GM21390 (cell line): ENCODE data around the gene ZER1.
"Not testable (repeated sequence)": the region's sequence is repeated elsewhere in the genome, so short reads cannot be mapped to it uniquely, and the experiment has no call there.

Source experiments
- ATAC-seq: cut with Tn5 transposase; IDR thresholded peaks from one replicate; pipeline ENCODE4 v1.9.1; 2021; ENCODE audit not compliant: unreplicated experiment

The ZER1 gene

DNA sequence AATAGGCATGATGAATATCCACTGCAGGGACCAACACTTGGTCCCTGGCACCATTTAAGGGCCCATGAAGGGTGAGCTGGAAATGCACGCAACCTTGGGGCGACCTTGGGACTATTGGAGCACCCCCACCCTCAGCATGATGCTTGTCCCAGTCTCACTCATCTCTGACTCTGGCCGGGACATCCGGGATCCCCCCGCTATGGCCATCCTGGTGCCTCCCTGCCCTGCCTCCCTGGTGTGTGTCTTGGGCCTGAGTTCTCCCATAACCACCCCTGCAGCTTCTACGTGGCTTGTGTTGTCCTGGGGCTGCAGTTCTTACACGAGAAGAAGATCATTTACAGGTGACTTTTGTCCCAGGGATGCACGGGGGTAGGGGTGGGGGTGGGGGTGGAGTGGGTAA is 53.7 kb downstream of the ZER1 start:
- ATAC-seq = no peak

DNA sequence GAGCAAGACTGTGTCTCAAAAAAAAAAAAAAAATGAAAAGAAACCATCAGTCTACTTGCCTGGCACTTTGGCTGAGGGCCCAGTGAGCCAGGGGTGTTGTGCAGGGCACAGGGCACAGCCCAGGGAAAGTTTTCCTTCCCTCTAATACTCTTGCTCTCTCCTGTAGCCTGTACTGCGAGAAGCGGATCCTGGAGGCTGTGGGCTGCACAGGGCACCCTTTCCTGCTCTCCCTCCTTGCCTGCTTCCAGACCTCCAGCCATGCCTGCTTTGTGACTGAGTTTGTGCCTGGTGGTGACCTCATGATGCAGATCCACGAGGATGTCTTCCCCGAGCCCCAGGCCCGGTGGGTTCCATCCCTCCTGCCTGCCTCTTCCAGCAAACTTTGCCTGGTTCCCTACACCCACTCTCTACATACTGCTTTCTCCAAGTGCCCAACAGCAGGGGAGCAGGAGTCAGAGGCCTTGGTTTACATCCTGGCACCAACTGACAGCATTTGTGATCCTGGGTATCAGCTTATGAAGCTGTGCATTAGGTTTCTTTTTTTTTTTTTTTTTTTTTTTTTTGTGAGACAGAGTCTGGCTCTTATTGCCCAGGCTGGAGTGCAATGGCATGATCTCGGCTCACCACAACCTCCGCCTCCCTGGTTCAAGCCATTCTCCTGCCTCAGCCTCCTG is 55.0 kb downstream of the ZER1 start:
- no peak for ATAC-seq

DNA sequence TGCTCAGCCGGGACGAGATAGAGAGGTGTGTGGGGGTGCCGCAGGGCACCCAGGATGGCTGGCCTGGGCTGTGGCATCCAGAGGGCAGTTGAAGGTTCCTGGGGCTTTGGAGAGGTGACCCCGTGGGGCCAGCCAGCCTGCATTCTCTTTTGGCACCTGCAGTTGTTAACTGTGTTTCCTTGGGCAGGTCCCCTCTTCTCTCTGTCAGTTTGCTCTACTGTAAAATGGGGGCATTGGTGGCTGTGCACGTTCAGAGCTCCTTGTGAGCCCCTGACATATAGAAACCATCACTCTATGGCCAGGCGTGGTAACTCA is 56.3 kb downstream of the ZER1 start:
- ATAC-seq = no peak

DNA sequence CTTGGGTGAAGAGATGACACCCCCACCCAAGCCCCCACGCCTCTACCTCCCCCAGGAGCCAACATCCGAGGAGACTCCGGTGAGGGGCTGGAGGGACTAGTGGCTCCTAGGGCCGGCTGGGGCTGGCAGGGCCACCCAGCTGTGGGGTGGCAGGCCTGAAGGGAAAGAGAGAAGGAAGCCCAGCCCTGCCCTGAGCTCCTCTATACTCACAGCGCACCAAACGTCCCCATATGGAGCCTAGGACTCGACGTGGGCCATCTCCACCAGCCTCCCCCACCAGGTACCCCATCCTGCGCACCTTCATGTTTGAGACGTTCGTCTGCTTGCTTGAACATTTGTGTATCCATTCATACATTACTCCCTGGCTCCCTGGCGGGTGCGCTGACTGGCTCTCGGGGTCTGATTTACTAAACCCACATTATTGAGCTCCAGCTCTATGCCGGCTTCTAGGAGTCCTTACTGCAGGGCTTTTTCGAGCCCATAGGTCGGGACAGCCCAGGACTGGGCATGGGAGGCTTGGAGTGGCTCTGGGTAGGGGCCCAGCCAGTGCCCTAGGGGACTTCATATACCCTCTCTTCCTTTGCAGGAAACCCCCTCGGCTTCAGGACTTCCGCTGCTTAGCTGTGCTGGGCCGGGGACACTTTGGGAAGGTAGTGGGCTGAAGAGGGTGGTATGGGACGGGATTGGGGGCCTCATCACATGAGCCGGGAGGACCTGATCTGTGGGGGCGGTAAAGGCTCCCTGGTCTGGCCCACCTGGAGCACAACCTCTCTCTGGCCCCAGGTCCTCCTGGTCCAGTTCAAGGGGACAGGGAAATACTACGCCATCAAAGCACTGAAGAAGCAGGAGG is 56.9 kb downstream of the ZER1 start:
- ATAC-seq = no peak

DNA sequence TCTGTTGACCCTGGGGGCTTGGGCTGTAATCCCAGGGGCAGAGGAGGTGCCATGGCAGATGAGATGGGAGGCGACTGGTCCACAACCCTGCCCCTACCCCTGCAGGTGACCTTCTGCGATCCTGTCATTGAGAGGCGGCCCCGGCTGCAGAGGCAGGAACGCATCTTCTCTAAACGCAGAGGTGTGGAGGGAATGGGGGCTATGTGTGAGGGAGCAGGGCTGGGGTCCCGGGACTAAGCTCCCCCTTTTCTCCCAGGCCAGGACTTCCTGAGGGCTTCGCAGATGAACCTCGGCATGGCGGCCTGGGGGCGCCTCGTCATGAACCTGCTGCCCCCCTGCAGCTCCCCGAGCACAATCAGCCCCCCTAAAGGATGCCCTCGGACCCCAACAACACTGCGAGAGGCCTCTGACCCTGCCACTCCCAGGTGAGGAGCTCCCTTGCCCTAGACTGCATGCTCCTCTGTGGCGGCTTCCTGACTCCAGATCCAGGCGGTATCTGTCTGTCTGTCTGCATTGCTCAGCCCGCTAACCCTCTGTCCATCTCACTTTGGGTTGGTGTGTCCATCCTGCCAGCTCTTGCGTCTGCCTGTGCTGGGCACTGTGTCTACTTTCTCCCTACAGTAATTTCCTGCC is 57.7 kb downstream of the ZER1 start:
- no peak for ATAC-seq

DNA sequence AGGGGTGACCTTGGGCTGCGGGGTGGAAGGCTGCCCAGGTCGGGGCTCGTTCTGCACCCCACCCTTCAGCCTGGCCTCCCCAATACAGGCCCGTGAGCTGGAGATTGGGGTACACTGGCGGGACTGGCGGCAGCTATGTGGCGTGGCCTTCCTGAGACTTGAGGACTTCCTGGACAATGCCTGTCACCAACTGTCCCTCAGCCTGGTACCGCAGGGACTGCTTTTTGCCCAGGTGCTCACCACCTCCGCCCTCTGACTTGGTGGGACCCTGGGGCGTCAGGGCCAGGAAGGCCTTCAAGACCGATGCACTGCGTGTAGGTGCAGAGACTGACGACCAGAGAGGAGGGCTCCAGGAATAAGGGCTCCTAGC is 58.3 kb downstream of the ZER1 start:
- no peak for ATAC-seq

DNA sequence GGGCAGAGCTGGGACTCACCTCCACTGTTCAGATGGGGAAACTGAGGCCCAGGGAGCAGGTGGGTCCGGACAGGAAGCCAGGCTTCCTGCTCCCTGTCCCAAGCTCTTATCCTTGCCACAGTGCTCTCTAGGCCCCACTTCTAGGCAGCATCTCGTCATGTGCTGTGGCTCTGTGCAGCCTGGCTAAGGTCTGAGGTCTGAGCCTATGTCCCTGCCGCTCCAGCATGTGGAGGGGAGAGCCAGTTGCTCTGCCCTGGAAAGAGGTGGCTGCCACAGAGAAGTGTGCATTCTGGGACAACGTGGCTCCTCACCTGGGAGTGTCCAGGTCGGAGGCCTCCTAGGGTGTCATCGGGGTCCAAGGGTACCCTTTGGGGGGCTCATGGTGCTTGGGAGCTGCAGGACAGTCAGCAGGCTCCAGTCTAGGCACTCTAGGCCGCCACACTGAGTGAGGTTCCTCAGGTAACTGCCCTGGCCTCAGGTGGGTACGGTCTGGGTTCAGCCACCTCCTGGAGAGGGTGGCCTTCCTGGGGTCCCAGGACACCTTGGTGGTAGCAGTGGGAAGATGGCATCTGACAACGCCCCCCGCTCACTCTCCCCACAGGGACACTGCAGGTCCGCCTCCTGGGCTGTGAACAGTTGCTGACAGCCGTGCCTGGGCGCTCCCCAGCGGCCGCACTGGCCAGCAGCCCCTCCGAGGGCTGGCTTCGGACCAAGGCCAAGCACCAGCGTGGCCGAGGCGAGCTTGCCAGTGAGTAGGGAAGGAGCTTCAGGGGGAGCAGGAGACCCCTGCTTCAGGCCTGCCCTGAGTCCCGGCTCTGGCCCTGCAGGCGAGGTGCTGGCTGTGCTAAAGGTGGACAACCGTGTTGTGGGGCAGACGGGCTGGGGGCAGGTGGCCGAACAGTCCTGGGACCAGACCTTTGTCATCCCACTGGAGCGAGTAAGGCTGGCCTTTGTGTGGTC is 59.0 kb downstream of the ZER1 start:
- ATAC-seq = no peak

DNA sequence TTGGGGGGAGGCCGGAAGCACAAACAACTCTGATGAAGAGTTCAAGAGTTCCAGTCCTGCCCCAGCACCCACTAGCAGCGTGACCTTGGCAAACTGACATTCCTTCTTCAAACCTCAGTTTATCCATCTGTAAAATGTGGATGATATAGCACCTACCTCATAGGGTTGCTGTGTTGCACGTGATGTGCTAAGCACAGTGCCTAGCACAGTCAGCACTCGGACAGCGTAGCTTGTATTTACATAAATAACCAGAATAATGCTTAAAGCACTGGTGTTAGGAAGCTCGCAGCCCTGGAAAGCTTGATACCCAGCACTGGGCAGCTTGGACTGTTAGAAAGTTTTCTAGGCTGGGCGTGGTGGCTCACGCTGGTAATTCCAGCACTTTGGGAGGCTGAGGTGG is 64.3 kb downstream of the ZER1 start:
- no peak for ATAC-seq

DNA sequence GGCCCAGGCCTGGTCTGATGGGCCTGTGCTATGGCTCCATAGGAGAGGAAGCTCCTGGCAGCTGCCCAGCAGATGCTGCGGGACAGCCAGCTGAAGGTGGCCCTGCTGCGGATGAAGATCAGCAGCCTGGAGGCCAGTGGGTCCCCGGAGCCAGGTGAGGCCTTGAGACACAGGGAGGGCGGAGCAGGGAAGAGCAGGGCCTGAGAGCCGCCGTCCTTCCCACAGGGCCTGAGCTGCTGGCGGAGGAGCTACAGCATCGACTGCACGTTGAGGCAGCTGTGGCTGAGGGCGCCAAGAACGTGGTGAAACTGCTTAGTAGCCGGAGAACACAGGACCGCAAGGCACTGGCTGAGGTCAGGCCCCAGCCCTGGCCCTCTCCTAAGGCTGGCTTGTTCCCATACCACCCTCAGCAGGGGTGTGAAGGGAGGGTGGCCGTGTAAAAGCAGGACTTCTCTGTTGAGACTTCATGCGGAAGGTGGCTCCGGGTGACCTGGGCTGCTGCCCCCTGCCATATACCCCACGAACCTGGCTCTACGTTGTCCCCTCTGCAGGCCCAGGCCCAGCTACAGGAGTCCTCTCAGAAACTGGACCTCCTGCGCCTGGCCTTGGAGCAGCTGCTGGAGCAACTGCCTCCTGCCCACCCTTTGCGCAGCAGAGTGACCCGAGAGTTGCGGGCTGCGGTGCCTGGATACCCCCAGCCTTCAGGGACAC is 64.9 kb downstream of the ZER1 start:
- no peak for ATAC-seq

DNA sequence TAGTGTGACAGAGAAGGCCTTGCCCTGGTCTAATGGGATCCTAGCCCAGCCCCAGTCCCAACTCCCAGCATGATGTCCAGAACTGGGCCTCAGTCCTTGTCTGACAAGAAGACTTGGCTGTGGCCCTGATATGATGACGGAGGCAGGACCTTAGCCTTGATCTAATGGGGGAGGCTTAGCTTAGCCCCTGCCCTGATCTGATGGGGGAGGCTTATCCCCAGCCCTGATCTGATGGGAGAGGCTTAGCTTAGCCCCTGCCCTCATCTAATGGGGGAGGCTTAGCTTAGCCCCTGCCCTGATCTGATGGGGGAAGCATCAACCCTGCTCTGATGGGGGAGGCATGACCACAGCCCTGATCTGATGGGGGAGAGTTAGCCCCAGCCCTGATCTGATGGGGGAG is 65.7 kb downstream of the ZER1 start:
- ATAC-seq = no peak

DNA sequence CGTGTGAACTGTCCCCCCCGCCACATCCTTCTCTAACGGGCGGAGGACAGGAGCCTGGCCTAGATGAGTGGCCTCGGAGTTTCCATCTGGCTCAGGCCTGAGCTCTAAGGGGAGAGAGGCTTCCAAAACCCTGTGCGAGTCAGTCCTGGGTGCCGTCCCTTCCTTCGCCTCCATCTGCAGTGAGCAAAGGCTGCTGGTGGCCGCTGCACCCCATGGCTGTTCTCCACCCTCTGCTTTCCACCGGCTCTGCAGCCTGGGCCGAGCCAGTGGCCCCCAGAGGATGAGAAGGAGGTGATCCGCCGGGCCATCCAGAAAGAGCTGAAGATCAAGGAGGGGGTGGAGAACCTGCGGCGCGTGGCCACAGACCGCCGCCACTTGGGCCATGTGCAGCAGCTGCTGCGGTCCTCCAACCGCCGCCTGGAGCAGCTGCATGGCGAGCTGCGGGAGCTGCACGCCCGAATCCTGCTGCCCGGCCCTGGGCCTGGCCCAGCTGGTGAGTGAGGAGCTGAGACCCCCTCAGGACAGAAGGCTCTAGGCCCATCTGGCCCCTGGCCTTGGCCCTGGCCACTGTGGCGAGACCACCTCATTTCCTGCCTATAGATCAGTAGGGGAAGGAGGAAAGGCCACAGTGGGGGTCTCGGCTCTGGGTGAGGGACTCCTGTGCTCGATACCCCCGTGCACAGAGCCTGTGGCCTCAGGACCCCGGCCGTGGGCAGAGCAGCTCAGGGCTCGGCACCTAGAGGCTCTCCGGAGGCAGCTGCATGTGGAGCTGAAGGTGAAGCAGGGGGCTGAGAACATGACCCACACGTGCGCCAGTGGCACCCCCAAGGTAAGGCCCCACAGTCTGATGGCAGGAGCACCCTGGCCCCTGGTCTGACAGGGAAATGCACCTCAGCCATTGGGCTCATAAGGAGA is 66.4 kb downstream of the ZER1 start:
- ATAC-seq = no peak

DNA sequence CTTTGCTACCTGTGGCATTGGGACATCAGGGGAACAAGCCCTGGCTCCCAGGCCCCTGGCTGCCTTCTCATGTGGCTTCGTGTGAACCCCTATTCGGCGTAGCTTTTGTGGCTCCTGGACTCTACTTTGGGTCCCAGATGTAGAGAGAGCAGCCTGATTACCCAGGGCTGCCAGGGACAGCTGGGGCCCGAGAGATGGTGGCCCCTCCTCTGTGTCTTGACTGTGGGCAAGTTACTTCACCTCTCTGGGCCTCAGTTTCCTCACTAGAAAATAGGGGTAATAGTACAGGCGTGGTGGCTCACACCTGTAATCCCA is 67.4 kb downstream of the ZER1 start:
- no peak for ATAC-seq

DNA sequence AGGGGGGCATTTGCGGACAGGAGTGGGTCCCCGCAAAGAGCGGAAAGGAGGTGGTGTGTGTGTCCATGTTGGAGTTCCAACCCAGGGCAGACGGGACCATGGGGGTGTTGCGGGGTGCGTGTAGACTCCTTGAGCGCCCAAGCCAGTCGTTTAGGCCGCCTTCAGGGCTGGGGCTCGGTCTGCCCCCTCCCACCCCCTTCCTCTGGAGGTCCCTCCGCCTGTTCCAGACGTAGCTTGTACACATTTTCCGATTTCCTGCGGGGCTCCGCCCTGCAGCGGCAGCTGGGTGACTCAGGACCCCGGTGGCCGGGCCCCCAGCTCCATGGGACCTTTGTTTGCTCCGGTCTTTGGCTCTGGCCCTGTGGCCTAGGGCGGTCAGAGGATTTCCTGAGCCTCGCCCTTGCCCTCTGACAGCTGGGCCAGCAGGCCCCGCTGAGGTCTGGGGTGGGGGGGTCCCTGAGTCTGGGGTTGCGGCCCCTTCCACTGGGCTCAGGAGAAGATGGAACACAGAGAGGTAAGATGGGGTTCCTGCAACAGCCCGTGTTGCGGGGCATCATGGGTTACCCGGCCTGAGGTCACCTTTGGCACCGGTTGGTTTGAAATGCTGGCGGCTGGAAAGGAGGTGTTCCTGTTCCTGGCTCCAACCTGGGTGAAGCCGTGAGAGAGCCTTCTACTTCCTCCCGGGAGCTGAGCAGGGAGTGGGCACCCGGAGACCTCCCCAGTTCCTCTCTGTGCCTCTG is 67.9 kb downstream of the ZER1 start:
- ATAC-seq = no peak

DNA sequence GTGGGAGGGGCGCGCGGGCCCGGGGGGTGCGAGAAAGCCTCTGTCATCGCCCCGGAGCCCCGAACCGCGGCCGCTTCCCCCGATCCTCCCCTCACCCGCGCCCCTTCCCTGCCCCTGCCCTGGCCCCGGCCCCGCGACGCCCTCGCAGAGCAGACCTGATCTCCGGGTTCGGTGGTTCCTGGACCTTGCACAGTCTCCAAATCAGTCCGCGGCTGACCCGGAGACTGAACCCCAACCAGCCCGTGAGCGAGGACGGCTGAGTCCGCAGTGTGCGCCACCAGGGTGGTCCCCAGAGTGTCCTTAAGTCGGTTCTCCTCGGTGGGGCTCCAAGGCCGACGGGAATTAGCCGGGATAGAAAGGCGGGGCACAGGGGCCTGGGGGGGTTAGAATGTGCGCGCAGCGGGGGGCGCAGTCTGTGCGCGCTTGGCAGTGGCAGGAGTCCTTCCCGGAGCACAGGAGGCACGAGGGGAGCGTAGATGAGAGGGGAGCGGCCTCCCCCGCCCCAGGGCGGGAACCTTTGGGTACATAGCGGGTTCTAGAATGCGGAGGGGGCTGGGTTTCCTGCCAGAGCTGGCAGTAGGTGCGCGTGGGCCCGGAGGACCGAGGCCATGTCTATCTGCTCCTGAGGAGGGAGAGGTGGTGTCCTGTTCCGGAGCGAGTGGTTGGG is 68.6 kb downstream of the ZER1 start:
- peak; percentile 12 for ATAC-seq

DNA sequence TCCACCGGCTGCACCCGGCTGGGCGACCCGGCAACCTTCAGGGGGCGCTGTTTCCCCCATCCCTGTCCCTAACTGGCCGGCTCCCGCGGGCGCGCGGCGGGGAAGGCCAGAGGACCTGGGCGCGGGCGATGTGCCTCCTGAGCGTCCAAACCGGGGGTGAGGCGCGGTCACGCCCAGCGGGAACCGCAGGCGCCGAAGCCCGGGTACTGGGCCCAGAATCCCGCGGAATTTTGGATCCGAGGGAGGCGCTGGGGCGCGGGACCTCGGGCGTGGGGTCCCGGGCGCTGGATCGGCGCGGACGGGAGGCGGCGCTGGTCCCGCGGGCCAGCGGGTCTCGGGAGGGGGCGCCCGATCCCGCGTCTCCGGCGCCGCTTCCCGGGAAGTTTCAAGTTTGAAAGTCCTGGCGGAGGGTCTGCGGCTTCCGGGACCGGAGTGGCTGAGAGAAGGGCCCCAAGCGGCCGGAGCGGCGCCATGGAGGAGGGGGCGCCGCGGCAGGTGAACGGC is 69.2 kb downstream of the ZER1 start, which contains the start of gene PKN3:
Gene PKN3 (plus strand): TSS at position 59 of the 504 bp plus-strand sequence. CDS start 413 bp downstream, at position 472.
- peak; percentile 81 for ATAC-seq

DNA sequence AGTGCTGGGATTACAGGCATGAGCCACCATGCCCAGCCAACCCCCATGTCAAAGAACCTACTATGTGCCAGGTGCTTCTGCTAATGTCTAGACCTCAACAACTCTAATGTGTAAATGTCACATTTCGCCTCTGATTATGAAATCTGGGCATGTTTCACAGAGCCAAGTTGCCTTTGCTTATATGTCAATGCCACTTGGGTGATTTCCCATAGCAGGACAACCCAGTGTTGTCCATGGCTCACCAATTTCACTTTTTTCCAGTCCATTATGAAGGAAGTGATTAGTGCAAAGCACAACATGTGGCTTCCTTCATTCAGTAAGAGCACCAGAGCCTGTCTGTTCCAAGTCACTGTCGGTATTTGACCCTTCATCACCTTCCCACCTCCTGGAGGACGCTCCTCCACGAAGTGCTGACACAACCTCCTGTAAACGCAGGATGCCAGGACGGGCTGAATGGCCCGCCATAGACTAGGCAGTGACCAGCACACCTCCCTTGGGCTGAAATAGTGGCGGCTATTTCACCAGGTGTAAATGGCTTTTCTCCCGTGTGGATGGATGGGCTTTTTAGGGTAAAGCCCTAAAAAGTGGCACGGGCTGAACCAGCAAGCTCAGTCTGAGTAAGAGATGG is 70.4 kb downstream of the ZER1 start:
- ATAC-seq = no peak

DNA sequence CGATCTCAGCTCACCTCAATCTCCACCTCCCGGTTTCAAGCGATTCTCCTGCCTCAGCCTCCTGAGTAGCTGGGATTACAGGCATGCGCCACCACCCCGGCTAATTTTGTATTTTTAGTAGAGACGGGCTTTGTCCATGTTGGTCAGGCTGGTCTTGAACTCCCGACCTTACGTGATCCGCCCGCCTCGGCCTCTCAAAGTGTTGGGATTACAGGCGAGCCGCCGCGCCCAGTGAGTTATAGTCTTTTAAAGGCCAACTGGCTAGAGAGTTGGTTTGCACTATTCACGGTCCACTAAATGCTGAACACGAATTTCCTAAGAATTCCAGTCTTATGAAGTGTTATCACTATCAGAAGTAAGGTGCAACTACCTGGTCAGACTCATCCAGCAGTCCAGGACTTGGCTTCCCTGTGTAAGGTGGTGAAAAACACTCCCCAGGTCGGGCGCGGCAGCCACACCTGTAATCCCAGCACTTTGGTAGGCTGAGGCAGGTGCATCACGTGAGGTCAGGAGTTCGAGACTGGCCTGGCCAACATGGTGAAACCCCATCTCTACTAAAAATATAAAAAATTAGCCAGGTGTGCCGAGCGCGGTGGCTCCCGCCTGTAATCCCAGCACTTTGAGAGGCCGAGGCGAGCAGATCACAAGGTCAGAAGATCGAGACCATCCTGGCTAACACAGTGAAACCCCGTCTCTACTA is 72.5 kb downstream of the ZER1 start:
- not testable (repeated sequence) for ATAC-seq
